Gastrocnemius medialis (tissue), 4 donors: ENCODE measurements around the gene ZFAND2B.

ENCODE experiments used
- CTCF ChIP-seq, 5 experiments: fragments of 450-650 bp in 3 of 5; fragments of 200-600 bp in 2 of 5; sonication (generic) in 2 of 5; IDR thresholded peaks in 4 of 5; conservative IDR thresholded peaks in 1 of 5; 1 replicate in 4 of 5; 2 replicates in 1 of 5; pipeline ENCODE4 v1.5.1; 2016 to 2019; ENCODE audit warnings: antibody characterized with exemption in 5 of 5, mild to moderate bottlenecking in 3 of 5, moderate library complexity in 3 of 5
- POLR2A ChIP-seq, 2 donors: fragments of 450-650 bp; IDR thresholded peaks; one replicate each; pipeline ENCODE4 v1.6.1; 2017; ENCODE audit warnings: antibody characterized with exemption in 2 of 2, mild to moderate bottlenecking in 2 of 2, moderate library complexity in 2 of 2

GRCh38 chr2:219244789-219245147 is 38.2 kb downstream of the ZFAND2B start:
- TF ChIP-seq CTCF (IDR thresholded peaks at IDR 0.05 in 4 of 5, conservative IDR thresholded peaks at IDR 0.05 in 1 of 5) (no peak), POLR2A (IDR thresholded peaks at IDR 0.05) (no peak)
